ENCODE results near the gene RRP36. TPM values are rescaled to one million over a fixed set of nuclear protein-coding genes. Genes with fewer than 3 reads are reported as not detected.

The RRP36 gene
- total RNA-seq, 2 donors from 2014 or later: 28.3 to 29.7 TPM

DNA sequence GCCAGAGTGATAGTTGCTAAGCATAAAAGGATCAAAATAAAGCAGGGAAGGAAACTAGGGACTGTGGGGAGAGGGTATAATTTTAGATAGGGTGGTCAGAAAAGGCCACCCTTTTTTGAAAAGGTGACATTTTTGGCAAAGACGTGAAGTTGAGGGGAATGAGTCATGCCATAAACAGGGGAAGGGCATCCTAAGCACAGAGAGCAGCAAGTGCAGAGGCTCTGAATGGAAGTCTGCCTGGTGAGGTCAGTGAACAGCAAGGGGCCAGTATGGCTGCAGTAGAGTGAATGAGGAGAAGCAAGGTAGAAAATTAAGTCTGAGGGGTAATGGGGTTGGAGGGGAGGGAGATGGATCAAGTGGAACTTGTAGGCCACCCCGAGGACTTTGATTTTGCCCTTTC lies 40.4 kb downstream of the RRP36 start:
- TF ChIP-seq CTCF (IDR thresholded peaks at IDR 0.05): no peak
- TF ChIP-seq POLR2A (IDR thresholded peaks at IDR 0.05): no peak
- WGBS, 2 donors: 56 to 68% methylated on average over 2 of the region's 2 CpGs
- Histone ChIP-seq H3K4me1 (peaks cover 28% of the 10 kb centered on the region), H3K4me3 (no peak overlapping the region), H3K27ac (no peak overlapping the region), H3K27me3 (no peaks in the 10 kb centered on the region), H3K36me3 (replicated peaks in 1 of 2; ENCODE audit: insufficient read depth in 1 of 2, low read depth in 2 of 2) (peaks cover 0 to 6% of the 10 kb centered on the region in 2 donors), H3K9me3 (no peaks in the 10 kb centered on the region)
- DNase-seq (no peak), ATAC-seq (no peak)
- intact Hi-C loops (cut with DNase I): no loop called here

DNA sequence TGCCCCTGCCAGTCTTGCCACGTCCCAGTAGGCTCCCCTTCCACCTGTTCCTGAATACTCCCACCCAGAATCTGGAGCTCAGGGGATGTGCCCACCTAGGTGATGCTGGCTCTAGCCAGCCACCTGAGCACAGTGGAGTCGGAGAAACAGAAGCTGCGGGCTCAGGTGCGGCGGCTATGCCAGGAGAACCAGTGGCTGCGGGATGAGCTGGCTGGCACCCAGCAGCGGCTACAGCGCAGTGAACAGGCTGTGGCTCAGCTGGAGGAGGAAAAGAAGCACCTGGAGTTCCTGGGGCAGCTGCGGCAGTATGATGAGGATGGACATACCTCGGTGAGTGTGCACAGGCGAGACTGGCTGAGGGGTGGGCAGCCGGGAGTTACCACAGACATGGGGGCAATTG lies 41.4 kb downstream of the RRP36 start:
- Histone ChIP-seq H3K4me3 (no peak overlapping the region), H3K27ac (no peak overlapping the region), H3K4me1 (peaks cover 28% of the 10 kb centered on the region), H3K27me3 (no peaks in the 10 kb centered on the region), H3K9me3 (no peaks in the 10 kb centered on the region), H3K36me3 (replicated peaks in 1 of 2; ENCODE audit: insufficient read depth in 1 of 2, low read depth in 2 of 2) (peaks cover 0 to 6% of the 10 kb centered on the region in 2 donors)
- ATAC-seq (no peak), DNase-seq (no peak)
- 90% methylated on average over 12 of the region's 12 CpGs for WGBS, 2 donors
- intact Hi-C loops (cut with DNase I): no loop called here
- TF ChIP-seq POLR2A (IDR thresholded peaks at IDR 0.05) (no peak), CTCF (IDR thresholded peaks at IDR 0.05) (no peak)

- Histone ChIP-seq H3K4me1 (no peaks in the 10 kb centered on the region), H3K27ac (no peak overlapping the region), H3K4me3 (no peak overlapping the region), H3K36me3 (replicated peaks in 1 of 2; ENCODE audit: insufficient read depth in 1 of 2, low read depth in 2 of 2) (peaks cover 0 to 11% of the 10 kb centered on the region in 2 donors), H3K9me3 (no peaks in the 10 kb centered on the region), H3K27me3 (no peaks in the 10 kb centered on the region)
- ATAC-seq (peak; percentile 50), DNase-seq (no peak)
- intact Hi-C loops (cut with DNase I): loop anchor here (5.0 kb wide), 1 partner anchor 72 kb away; no protein-coding TSS in a partner anchor
- peak in 6 of 7 experiments; percentile 20 to 53 (median 34) for TF ChIP-seq CTCF (IDR thresholded peaks at IDR 0.05)
- no peak for TF ChIP-seq POLR2A (IDR thresholded peaks at IDR 0.05)
- 65% methylated on average over 6 of the region's 6 CpGs for WGBS, 2 donors
Measured at GRCh38 chr6:43070028-43070632, 48.7 kb downstream of the RRP36 start.

GRCh38 chr6:43074847-43075669 lies 53.6 kb downstream of the RRP36 start:
- H3K36me3 ChIP-seq (replicated peaks in 1 of 2; ENCODE audit: insufficient read depth in 1 of 2, low read depth in 2 of 2): peaks cover 0 to 5% of the 10 kb centered on the region in 2 donors
- TF ChIP-seq CTCF (IDR thresholded peaks at IDR 0.05) (no peak), POLR2A (IDR thresholded peaks at IDR 0.05) (no peak)
- intact Hi-C loops (cut with DNase I): loop anchor here (5.0 kb wide), 1 partner anchor 67 kb away; no protein-coding TSS in a partner anchor
- ATAC-seq: no peak
- H3K4me3 ChIP-seq: no peak overlapping the region
- peak overlapping the region in 1 of 4 donors; percentile 47 for H3K27ac ChIP-seq
- H3K27me3 ChIP-seq: no peaks in the 10 kb centered on the region
- peaks cover 15% of the 10 kb centered on the region for H3K4me1 ChIP-seq
- DNase-seq: peak in 2 of 4 donors; percentile 10 to 33
- WGBS, 2 donors: 75 to 79% methylated on average over 5 of the region's 6 CpGs
- H3K9me3 ChIP-seq: no peaks in the 10 kb centered on the region

Data from body of pancreas (tissue), 4 donors.